Esophagus muscularis mucosa (tissue), 4 donors: ENCODE results near the gene IL17B. TPM values are rescaled to one million over a fixed set of nuclear protein-coding genes. Genes with fewer than 3 reads are reported as not detected.
A peak's percentile ranks its signal among the peaks of the same experiment; 100 is the strongest.

Experiments used
- DNase-seq: peaks from one replicate; pipeline ENCODE4 v3.0.0-alpha.2; 2017; ENCODE audit errors: extremely low spot score
- H3K27ac ChIP-seq, 4 donors: fragments of 200-600 bp; sonication (generic); replicated peaks in 1 of 4; 1 replicate in 3 of 4; 2 replicates in 1 of 4; pipeline ENCODE4 v1.5.1; 2016 to 2019; ENCODE audit warnings: mild to moderate bottlenecking in 1 of 4
- H3K27me3 ChIP-seq, 4 donors: fragments of 200-600 bp; sonication (generic); one replicate each; pipeline versions ENCODE4 v1.5.1 to v1.6.0; 2016 to 2019
- H3K36me3 ChIP-seq, 4 donors: fragments of 200-600 bp; sonication (generic); one replicate each; pipeline ENCODE4 v1.5.1; 2016 to 2019
- H3K4me1 ChIP-seq, 4 donors: fragments of 200-600 bp; sonication (generic); one replicate each; pipeline ENCODE4 v1.5.1; 2016 to 2019
- H3K4me3 ChIP-seq, 4 donors: fragments of 200-600 bp; sonication (generic); 1 replicate in 2 of 4; 2 replicates in 2 of 4; pipeline ENCODE4 v1.5.1; 2016 to 2019; ENCODE audit warnings: mild to moderate bottlenecking in 4 of 4, moderate library complexity in 1 of 4
- H3K9me3 ChIP-seq, 4 donors: fragments of 200-600 bp; sonication (generic); 1 replicate in 3 of 4; 2 replicates in 1 of 4; pipeline ENCODE4 v1.5.1; 2016 to 2019
- CTCF ChIP-seq, 3 experiments: fragments of 200-600 bp in 2 of 3; fragments of 450-650 bp in 1 of 3; sonication (generic) in 2 of 3; IDR thresholded peaks; one replicate each; pipeline ENCODE4 v1.5.1; 2017 to 2019; ENCODE audit warnings: antibody characterized with exemption in 3 of 3, mild to moderate bottlenecking in 2 of 3, moderate library complexity in 1 of 3
- EP300 ChIP-seq: sonication (generic); formaldehyde crosslinking; IDR thresholded peaks from one replicate; pipeline ENCODE4 v1.6.1; 2017; ENCODE audit warnings: antibody characterized with exemption
- POLR2A ChIP-seq: fragments of 450-650 bp; IDR thresholded peaks from one replicate; pipeline ENCODE4 v1.6.1; 2017; ENCODE audit warnings: antibody characterized with exemption, moderate library complexity, mild to moderate bottlenecking, low read depth
- POLR2AphosphoS5 ChIP-seq, 2 donors: sonication (generic); formaldehyde crosslinking; IDR thresholded peaks; one replicate each; pipeline ENCODE4 v1.6.1; 2017; ENCODE audit warnings: antibody characterized with exemption in 2 of 2
- WGBS: methylation state at CpG from one replicate; pipeline ENCODE4 v1.1.5; 2018; 5-methylcytosine and 5-hydroxymethylcytosine counted together
- intact Hi-C: fragments of 100-400 bp; cut with DNase I; formaldehyde crosslinking; loops from one replicate; pipeline ENCODE4 v1.15.1; 2023
- total RNA-seq, 4 donors: library from RNA; depleted of rRNA; stranded (reverse); fragments of >200 nt; gene quantifications; one replicate each; pipeline versions ENCODE4 v1.1.0 to v1.2.1, GENCODE V29; 2016

The IL17B gene
- total RNA-seq, 4 donors from 2014 or later, result 2.5 to 20.3 (median 8.0) TPM

- WGBS, result 3% methylated on average over 27 of the region's 61 CpGs
- peaks cover 10 to 22% (median 17%) of the 10 kb centered on the region in 4 donors for H3K4me1 ChIP-seq
- TF ChIP-seq POLR2A, result no peak
- TF ChIP-seq CTCF (IDR thresholded peaks at IDR 0.05), result peak in 1 of 3 experiments; percentile 5
- peak; percentile 48 to 71 for TF ChIP-seq POLR2AphosphoS5 (IDR thresholded peaks at IDR 0.05)
- peak; percentile 98 for DNase-seq
- H3K9me3 ChIP-seq, result no peaks in the 10 kb centered on the region
- no peaks in the 10 kb centered on the region for H3K27me3 ChIP-seq
- intact Hi-C loops, result no loop called here
- peak within 1 kb of the TSS; percentile 66 to 89 (median 77) for H3K4me3 ChIP-seq
- peak within 1 kb of the TSS; percentile 72 to 82 (median 75) for H3K27ac ChIP-seq
- peaks cover 0 to 27% (median 17%) of the 10 kb centered on the region in 4 donors for H3K36me3 ChIP-seq
These were observed 21.5 kb downstream of the IL17B start, which contains the start of gene PCYOX1L for GRCh38 chr5:149357370-149358293. Gene PCYOX1L, plus strand, starts transcription at chr5:149358046. Its CDS starts 23 bp downstream, at chr5:149358069.

- 94% methylated on average over 8 of the region's 8 CpGs for WGBS
These were observed 22.7 kb downstream of the IL17B start for GRCh38 chr5:149356391-149356790.

GRCh38 chr5:149355688-149356087 is 23.4 kb downstream of the IL17B start:
- no peak for DNase-seq
- Histone ChIP-seq H3K27ac (no peak overlapping the region), H3K27me3 (no peaks in the 10 kb centered on the region), H3K4me3 (no peak overlapping the region), H3K36me3 (peaks cover 13 to 46% (median 36%) of the 10 kb centered on the region in 4 donors), H3K4me1 (peaks cover 10 to 22% (median 17%) of the 10 kb centered on the region in 4 donors), H3K9me3 (no peaks in the 10 kb centered on the region)
- no peak for TF ChIP-seq POLR2AphosphoS5 (IDR thresholded peaks at IDR 0.05)
- 100% methylated on average over 1 of the region's 1 CpG for WGBS
- intact Hi-C loops, result no loop called here

More at GRCh38 chr5:149356391-149356790, 22.7 kb downstream of the IL17B start:
- TF ChIP-seq CTCF (IDR thresholded peaks at IDR 0.05) (no peak), POLR2A (no peak), POLR2AphosphoS5 (IDR thresholded peaks at IDR 0.05) (no peak), EP300 (no peak)
- Histone ChIP-seq H3K4me3 (no peak overlapping the region), H3K27ac (no peak overlapping the region), H3K36me3 (peaks cover 7 to 39% (median 29%) of the 10 kb centered on the region in 4 donors), H3K27me3 (no peaks in the 10 kb centered on the region), H3K9me3 (no peaks in the 10 kb centered on the region), H3K4me1 (peaks cover 10 to 22% (median 17%) of the 10 kb centered on the region in 4 donors)
- intact Hi-C loops, result no loop called here
- DNase-seq, result no peak

- H3K36me3 ChIP-seq, result peaks cover 29 to 64% (median 54%) of the 10 kb centered on the region in 4 donors
- no peak for DNase-seq
- intact Hi-C loops, result no loop called here
- H3K4me3 ChIP-seq, result no peak overlapping the region
- peaks cover 10 to 16% (median 16%) of the 10 kb centered on the region in 4 donors for H3K4me1 ChIP-seq
- TF ChIP-seq POLR2AphosphoS5 (IDR thresholded peaks at IDR 0.05) (no peak), POLR2A (no peak), EP300 (no peak), CTCF (IDR thresholded peaks at IDR 0.05) (no peak)
- 97% methylated on average over 2 of the region's 2 CpGs for WGBS
- H3K9me3 ChIP-seq, result no peaks in the 10 kb centered on the region
- no peak overlapping the region for H3K27ac ChIP-seq
- H3K27me3 ChIP-seq, result no peaks in the 10 kb centered on the region
These were observed 25.2 kb downstream of the IL17B start for GRCh38 chr5:149353911-149354310.

GRCh38 chr5:149352169-149352568 is 26.9 kb downstream of the IL17B start:
- Histone ChIP-seq H3K9me3 (no peaks in the 10 kb centered on the region), H3K27me3 (no peaks in the 10 kb centered on the region), H3K27ac (no peak overlapping the region), H3K36me3 (peaks cover 31 to 74% (median 64%) of the 10 kb centered on the region in 4 donors), H3K4me1 (peaks cover under 1 to 4% (median 2%) of the 10 kb centered on the region in 4 donors), H3K4me3 (no peak overlapping the region)
- no peak for DNase-seq
- intact Hi-C loops, result no loop called here
- WGBS, result 84% methylated on average over 4 of the region's 4 CpGs
- TF ChIP-seq POLR2AphosphoS5 (IDR thresholded peaks at IDR 0.05) (no peak), POLR2A (no peak), EP300 (no peak), CTCF (IDR thresholded peaks at IDR 0.05) (no peak)
